Measurements from ENCODE around the gene TM4SF4. TPM values are rescaled to one million over a fixed set of nuclear protein-coding genes. Genes with fewer than 3 reads are reported as not detected.

TM4SF4 gene
- total RNA-seq, 4 donors from 2014 or later: 0.32 TPM; not detected in 3

- Histone ChIP-seq H3K9me3 (no peaks in the 10 kb centered on the region), H3K4me1 (no peaks in the 10 kb centered on the region), H3K27me3 (no peaks in the 10 kb centered on the region), H3K27ac (no peak overlapping the region), H3K36me3 (no peaks in the 10 kb centered on the region), H3K4me3 (no peak overlapping the region)
- TF ChIP-seq EP300 (IDR thresholded peaks at IDR 0.05): no peak
- no peak for TF ChIP-seq POLR2A (IDR thresholded peaks at IDR 0.05)
- TF ChIP-seq POLR2AphosphoS5 (IDR thresholded peaks at IDR 0.05): no peak
- TF ChIP-seq CTCF (IDR thresholded peaks at IDR 0.05): no peak
- no peak for DNase-seq (ENCODE audit: low spot score in 2 of 2)
- WGBS: 88% methylated on average over 2 of the region's 2 CpGs
Measured at GRCh38 chr3:149432149-149432548, 42.3 kb upstream of the TM4SF4 start.

- WGBS: 93% methylated on average over 6 of the region's 6 CpGs
- Histone ChIP-seq H3K4me1 (no peaks in the 10 kb centered on the region), H3K9me3 (no peaks in the 10 kb centered on the region), H3K27me3 (no peaks in the 10 kb centered on the region), H3K27ac (no peak overlapping the region), H3K36me3 (no peaks in the 10 kb centered on the region), H3K4me3 (no peak overlapping the region)
- no peak for DNase-seq (ENCODE audit: low spot score in 2 of 2)
- TF ChIP-seq CTCF (IDR thresholded peaks at IDR 0.05) (no peak), POLR2A (IDR thresholded peaks at IDR 0.05) (no peak), EP300 (IDR thresholded peaks at IDR 0.05) (no peak), POLR2AphosphoS5 (IDR thresholded peaks at IDR 0.05) (no peak)
Measured at GRCh38 chr3:149435996-149436885, 38.3 kb upstream of the TM4SF4 start.

- Histone ChIP-seq H3K9me3 (no peaks in the 10 kb centered on the region), H3K4me1 (no peaks in the 10 kb centered on the region), H3K36me3 (no peaks in the 10 kb centered on the region), H3K27ac (no peak overlapping the region), H3K4me3 (no peak overlapping the region), H3K27me3 (no peaks in the 10 kb centered on the region)
- WGBS: 87% methylated on average over 3 of the region's 3 CpGs
- TF ChIP-seq POLR2AphosphoS5 (IDR thresholded peaks at IDR 0.05): no peak
- no peak for TF ChIP-seq POLR2A (IDR thresholded peaks at IDR 0.05)
- no peak for TF ChIP-seq CTCF (IDR thresholded peaks at IDR 0.05)
- TF ChIP-seq EP300 (IDR thresholded peaks at IDR 0.05): no peak
- DNase-seq (ENCODE audit: low spot score in 2 of 2): no peak
Measured at GRCh38 chr3:149437286-149437685, 37.2 kb upstream of the TM4SF4 start.

GRCh38 chr3:149437710-149438109, 36.8 kb upstream of the TM4SF4 start:
- TF ChIP-seq POLR2A (IDR thresholded peaks at IDR 0.05) (no peak), EP300 (IDR thresholded peaks at IDR 0.05) (no peak), CTCF (IDR thresholded peaks at IDR 0.05) (no peak), POLR2AphosphoS5 (IDR thresholded peaks at IDR 0.05) (no peak)
- Histone ChIP-seq H3K9me3 (no peaks in the 10 kb centered on the region), H3K27ac (no peak overlapping the region), H3K36me3 (no peaks in the 10 kb centered on the region), H3K4me3 (no peak overlapping the region), H3K27me3 (no peaks in the 10 kb centered on the region), H3K4me1 (peaks cover 3% of the 10 kb centered on the region)
- DNase-seq (ENCODE audit: low spot score in 2 of 2): no peak

- no peaks in the 10 kb centered on the region for H3K36me3 ChIP-seq
- TF ChIP-seq CTCF (IDR thresholded peaks at IDR 0.05): no peak
- no peak for DNase-seq (ENCODE audit: low spot score in 2 of 2)
- no peaks in the 10 kb centered on the region for H3K27me3 ChIP-seq
- H3K27ac ChIP-seq: no peak overlapping the region
- peaks cover 8% of the 10 kb centered on the region for H3K4me1 ChIP-seq
- H3K9me3 ChIP-seq: no peaks in the 10 kb centered on the region
- H3K4me3 ChIP-seq: no peak overlapping the region
Measured at GRCh38 chr3:149438981-149439380, 35.5 kb upstream of the TM4SF4 start.

All from suprapubic skin (tissue), 4 donors.